ENCODE measurements around the gene LINGO3.

Gene LINGO3

GRCh38 chr19:2326699-2327360 is 18.9 kb upstream of the LINGO3 start:
- ATAC-seq = no peak
- H3K27ac Mint-ChIP-seq = peak overlapping the region; percentile 99
- H3K4me1 Mint-ChIP-seq = peaks cover 64% of the 10 kb centered on the region
- peaks cover 22% of the 10 kb centered on the region for H3K36me3 Mint-ChIP-seq (ENCODE audit: low read depth)
- no peaks in the 10 kb centered on the region for H3K9me3 Mint-ChIP-seq
- no peak for DNase-seq
- no peaks in the 10 kb centered on the region for H3K27me3 Mint-ChIP-seq
- peak overlapping the region; percentile 99 for H3K4me3 Mint-ChIP-seq

- Mint-ChIP-seq H3K9me3 (no peaks in the 10 kb centered on the region), H3K27me3 (no peaks in the 10 kb centered on the region), H3K36me3 (ENCODE audit: low read depth) (peaks cover 22% of the 10 kb centered on the region), H3K27ac (peak overlapping the region; percentile 41), H3K4me1 (peaks cover 50% of the 10 kb centered on the region), H3K4me3 (peak overlapping the region; percentile 57)
- no peak for ATAC-seq
- DNase-seq = no peak
These were observed 17.5 kb upstream of the LINGO3 start for GRCh38 chr19:2325281-2326046.

- Mint-ChIP-seq H3K36me3 (ENCODE audit: low read depth) (peaks cover 22% of the 10 kb centered on the region), H3K27me3 (no peaks in the 10 kb centered on the region), H3K4me1 (peaks cover 41% of the 10 kb centered on the region), H3K9me3 (no peaks in the 10 kb centered on the region), H3K4me3 (peak overlapping the region; percentile 24), H3K27ac (no peak overlapping the region)
- ATAC-seq (no peak), DNase-seq (no peak)
These were observed 16.4 kb upstream of the LINGO3 start for GRCh38 chr19:2324220-2324948.

- no peak for ATAC-seq
- no peak overlapping the region for H3K4me3 Mint-ChIP-seq
- no peak for DNase-seq
- H3K27me3 Mint-ChIP-seq = no peaks in the 10 kb centered on the region
- no peak overlapping the region for H3K27ac Mint-ChIP-seq
- peaks cover 22% of the 10 kb centered on the region for H3K36me3 Mint-ChIP-seq (ENCODE audit: low read depth)
- peaks cover 37% of the 10 kb centered on the region for H3K4me1 Mint-ChIP-seq
- H3K9me3 Mint-ChIP-seq = no peaks in the 10 kb centered on the region
These were observed 15.8 kb upstream of the LINGO3 start for GRCh38 chr19:2323707-2324106.

- Mint-ChIP-seq H3K4me1 (peaks cover 22% of the 10 kb centered on the region), H3K9me3 (no peaks in the 10 kb centered on the region), H3K27ac (no peak overlapping the region), H3K36me3 (ENCODE audit: low read depth) (peaks cover 9% of the 10 kb centered on the region), H3K4me3 (no peak overlapping the region), H3K27me3 (no peaks in the 10 kb centered on the region)
- DNase-seq (no peak), ATAC-seq (no peak)
These were observed 13.8 kb upstream of the LINGO3 start for GRCh38 chr19:2321565-2322283.

GRCh38 chr19:2320939-2321338 is 13.0 kb upstream of the LINGO3 start:
- no peaks in the 10 kb centered on the region for H3K27me3 Mint-ChIP-seq
- no peak overlapping the region for H3K4me3 Mint-ChIP-seq
- H3K9me3 Mint-ChIP-seq = no peaks in the 10 kb centered on the region
- H3K36me3 Mint-ChIP-seq (ENCODE audit: low read depth) = peaks cover 6% of the 10 kb centered on the region
- peaks cover 15% of the 10 kb centered on the region for H3K4me1 Mint-ChIP-seq
- DNase-seq (no peak), ATAC-seq (no peak)
- no peak overlapping the region for H3K27ac Mint-ChIP-seq

- Mint-ChIP-seq H3K9me3 (peaks cover 7% of the 10 kb centered on the region), H3K4me3 (no peak overlapping the region), H3K27me3 (peaks cover under 1% of the 10 kb centered on the region), H3K27ac (no peak overlapping the region), H3K36me3 (ENCODE audit: low read depth) (no peaks in the 10 kb centered on the region), H3K4me1 (peaks cover 6% of the 10 kb centered on the region)
- ATAC-seq = no peak
- DNase-seq = no peak
These were observed 12.1 kb upstream of the LINGO3 start for GRCh38 chr19:2320049-2320448.

- Mint-ChIP-seq H3K9me3 (peaks cover 10% of the 10 kb centered on the region), H3K27me3 (peaks cover 5% of the 10 kb centered on the region), H3K27ac (no peak overlapping the region), H3K4me3 (no peak overlapping the region), H3K4me1 (peaks cover 2% of the 10 kb centered on the region), H3K36me3 (ENCODE audit: low read depth) (no peaks in the 10 kb centered on the region)
- no peak for DNase-seq
- ATAC-seq = no peak
These were observed 11.6 kb upstream of the LINGO3 start for GRCh38 chr19:2319551-2319950.

GRCh38 chr19:2318923-2319322 is 11.0 kb upstream of the LINGO3 start:
- Mint-ChIP-seq H3K36me3 (ENCODE audit: low read depth) (no peaks in the 10 kb centered on the region), H3K27me3 (peaks cover 10% of the 10 kb centered on the region), H3K9me3 (peaks cover 10% of the 10 kb centered on the region), H3K4me3 (no peak overlapping the region), H3K4me1 (no peaks in the 10 kb centered on the region), H3K27ac (no peak overlapping the region)
- DNase-seq (no peak), ATAC-seq (no peak)

GRCh38 chr19:2317756-2318155 is 9.8 kb upstream of the LINGO3 start:
- H3K27me3 Mint-ChIP-seq = peaks cover 21% of the 10 kb centered on the region
- H3K27ac Mint-ChIP-seq = no peak overlapping the region
- H3K36me3 Mint-ChIP-seq (ENCODE audit: low read depth) = no peaks in the 10 kb centered on the region
- no peak overlapping the region for H3K4me3 Mint-ChIP-seq
- DNase-seq (no peak), ATAC-seq (no peak)
- H3K9me3 Mint-ChIP-seq = peaks cover 10% of the 10 kb centered on the region
- H3K4me1 Mint-ChIP-seq = no peaks in the 10 kb centered on the region

GRCh38 chr19:2317300-2317699 is 9.3 kb upstream of the LINGO3 start:
- ATAC-seq = no peak
- H3K36me3 Mint-ChIP-seq (ENCODE audit: low read depth) = no peaks in the 10 kb centered on the region
- no peaks in the 10 kb centered on the region for H3K4me1 Mint-ChIP-seq
- no peak overlapping the region for H3K27ac Mint-ChIP-seq
- DNase-seq = no peak
- H3K27me3 Mint-ChIP-seq = peaks cover 22% of the 10 kb centered on the region
- no peak overlapping the region for H3K4me3 Mint-ChIP-seq
- H3K9me3 Mint-ChIP-seq = peaks cover 10% of the 10 kb centered on the region

- peak; percentile 39 for ATAC-seq
- H3K4me1 Mint-ChIP-seq = no peaks in the 10 kb centered on the region
- no peaks in the 10 kb centered on the region for H3K36me3 Mint-ChIP-seq (ENCODE audit: low read depth)
These were observed 7.9 kb upstream of the LINGO3 start for GRCh38 chr19:2315818-2316353.

GRCh38 chr19:2315121-2315817 is 7.3 kb upstream of the LINGO3 start:
- ATAC-seq = no peak
- Mint-ChIP-seq H3K4me3 (no peak overlapping the region), H3K9me3 (peaks cover 10% of the 10 kb centered on the region), H3K27me3 (peaks cover 28% of the 10 kb centered on the region), H3K27ac (no peak overlapping the region), H3K36me3 (ENCODE audit: low read depth) (no peaks in the 10 kb centered on the region), H3K4me1 (no peaks in the 10 kb centered on the region)
- no peak for DNase-seq

More at GRCh38 chr19:2315818-2316353, 7.9 kb upstream of the LINGO3 start:
- H3K27ac Mint-ChIP-seq = no peak overlapping the region
- DNase-seq = no peak
- peaks cover 10% of the 10 kb centered on the region for H3K9me3 Mint-ChIP-seq
- peaks cover 25% of the 10 kb centered on the region for H3K27me3 Mint-ChIP-seq
- H3K4me3 Mint-ChIP-seq = no peak overlapping the region
